Measurements from ENCODE around the gene SPATA24.
"Not testable (repeated sequence)": the region's sequence is repeated elsewhere in the genome, so short reads cannot be mapped to it uniquely, and the experiment has no call there.

GRCh38 chr5:139409116-139409515 is 5.2 kb upstream of the SPATA24 start:
- not testable (repeated sequence) for TF ChIP-seq CTCF (IDR thresholded peaks at IDR 0.05; ENCODE audit: low read depth, low read length, missing input control); ATF3 (IDR thresholded peaks at IDR 0.05); MAX (IDR thresholded peaks at IDR 0.05); GABPA (IDR thresholded peaks at IDR 0.05 in 1 of 2, conservative IDR thresholded peaks at IDR 0.05 in 1 of 2); JUND (IDR thresholded peaks at IDR 0.05); ZBTB33 (IDR thresholded peaks at IDR 0.05); EGR1 (IDR thresholded peaks at IDR 0.05; ENCODE audit: low read depth in 2 of 2); TAF1 (conservative IDR thresholded peaks at IDR 0.05); RAD21 (IDR thresholded peaks at IDR 0.05); REST (IDR thresholded peaks at IDR 0.05); SP1 (IDR thresholded peaks at IDR 0.05); RXRA (IDR thresholded peaks at IDR 0.05); YY1 (IDR thresholded peaks at IDR 0.05); NR2F2 (IDR thresholded peaks at IDR 0.05)
